ENCODE results near the gene PARD3.

DNA sequence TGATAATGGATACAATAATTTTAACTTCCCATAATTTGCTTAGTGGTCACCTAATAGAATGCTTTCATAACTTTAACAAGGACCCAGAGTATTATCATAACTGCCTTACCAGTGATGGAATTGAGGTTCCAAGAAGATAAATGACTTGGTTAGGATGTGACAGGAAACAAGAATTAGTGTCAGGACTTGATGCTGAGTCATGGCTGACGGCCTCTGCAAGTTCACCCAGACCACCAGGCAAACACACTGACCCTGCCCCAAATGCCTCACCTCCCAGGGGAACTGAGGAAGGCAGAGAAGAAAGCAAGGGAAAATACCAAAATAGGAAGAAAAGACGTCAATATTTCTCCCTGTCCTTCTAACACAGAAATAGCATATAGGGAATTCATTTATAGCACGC lies 636.3 kb downstream of the PARD3 start:
- TF ChIP-seq, protein P1, sequence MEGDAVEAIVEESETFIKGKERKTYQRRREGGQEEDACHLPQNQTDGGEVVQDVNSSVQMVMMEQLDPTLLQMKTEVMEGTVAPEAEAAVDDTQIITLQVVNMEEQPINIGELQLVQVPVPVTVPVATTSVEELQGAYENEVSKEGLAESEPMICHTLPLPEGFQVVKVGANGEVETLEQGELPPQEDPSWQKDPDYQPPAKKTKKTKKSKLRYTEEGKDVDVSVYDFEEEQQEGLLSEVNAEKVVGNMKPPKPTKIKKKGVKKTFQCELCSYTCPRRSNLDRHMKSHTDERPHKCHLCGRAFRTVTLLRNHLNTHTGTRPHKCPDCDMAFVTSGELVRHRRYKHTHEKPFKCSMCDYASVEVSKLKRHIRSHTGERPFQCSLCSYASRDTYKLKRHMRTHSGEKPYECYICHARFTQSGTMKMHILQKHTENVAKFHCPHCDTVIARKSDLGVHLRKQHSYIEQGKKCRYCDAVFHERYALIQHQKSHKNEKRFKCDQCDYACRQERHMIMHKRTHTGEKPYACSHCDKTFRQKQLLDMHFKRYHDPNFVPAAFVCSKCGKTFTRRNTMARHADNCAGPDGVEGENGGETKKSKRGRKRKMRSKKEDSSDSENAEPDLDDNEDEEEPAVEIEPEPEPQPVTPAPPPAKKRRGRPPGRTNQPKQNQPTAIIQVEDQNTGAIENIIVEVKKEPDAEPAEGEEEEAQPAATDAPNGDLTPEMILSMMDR (IDR thresholded peaks at IDR 0.05) = no peak
- TF ChIP-seq POLR2A (IDR thresholded peaks at IDR 0.05; ENCODE audit: low read depth) (no peak), EP300 (IDR thresholded peaks at IDR 0.05) (no peak)
